Measurements from ENCODE around the gene TFAP2C.

TFAP2C gene

DNA sequence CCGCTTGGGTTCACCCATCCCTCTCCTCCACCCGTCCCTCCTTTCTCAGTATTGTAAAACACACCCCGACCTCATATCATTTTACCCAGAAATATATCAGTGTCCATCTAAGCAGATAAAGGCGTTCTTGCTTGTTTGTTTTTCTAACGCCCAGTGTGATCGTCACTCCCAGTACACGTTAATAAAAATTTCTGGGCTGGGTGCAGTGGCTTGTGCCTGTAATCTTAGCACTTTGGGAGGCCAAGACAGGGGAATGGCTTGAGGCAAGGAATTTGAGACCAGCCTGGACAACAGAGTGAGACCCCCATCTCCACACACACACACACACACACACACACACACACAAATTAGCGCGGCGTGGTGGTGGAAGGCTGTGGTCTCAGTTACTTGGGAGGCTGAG lies 24.4 kb upstream of the TFAP2C start:
- TF ChIP-seq, protein P1, sequence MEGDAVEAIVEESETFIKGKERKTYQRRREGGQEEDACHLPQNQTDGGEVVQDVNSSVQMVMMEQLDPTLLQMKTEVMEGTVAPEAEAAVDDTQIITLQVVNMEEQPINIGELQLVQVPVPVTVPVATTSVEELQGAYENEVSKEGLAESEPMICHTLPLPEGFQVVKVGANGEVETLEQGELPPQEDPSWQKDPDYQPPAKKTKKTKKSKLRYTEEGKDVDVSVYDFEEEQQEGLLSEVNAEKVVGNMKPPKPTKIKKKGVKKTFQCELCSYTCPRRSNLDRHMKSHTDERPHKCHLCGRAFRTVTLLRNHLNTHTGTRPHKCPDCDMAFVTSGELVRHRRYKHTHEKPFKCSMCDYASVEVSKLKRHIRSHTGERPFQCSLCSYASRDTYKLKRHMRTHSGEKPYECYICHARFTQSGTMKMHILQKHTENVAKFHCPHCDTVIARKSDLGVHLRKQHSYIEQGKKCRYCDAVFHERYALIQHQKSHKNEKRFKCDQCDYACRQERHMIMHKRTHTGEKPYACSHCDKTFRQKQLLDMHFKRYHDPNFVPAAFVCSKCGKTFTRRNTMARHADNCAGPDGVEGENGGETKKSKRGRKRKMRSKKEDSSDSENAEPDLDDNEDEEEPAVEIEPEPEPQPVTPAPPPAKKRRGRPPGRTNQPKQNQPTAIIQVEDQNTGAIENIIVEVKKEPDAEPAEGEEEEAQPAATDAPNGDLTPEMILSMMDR (IDR thresholded peaks at IDR 0.05; ENCODE audit: borderline replicate concordance, extremely low read depth, low read length, poor library complexity, severe bottlenecking), result no peak
- no peak for TF ChIP-seq EZH2 (IDR thresholded peaks at IDR 0.05; ENCODE audit: borderline replicate concordance, low read depth, low read length, severe bottlenecking)
- H2AFZ ChIP-seq (ENCODE audit: low read depth, low read length), result no peak overlapping the region
- no peaks in the 10 kb centered on the region for H3K79me2 ChIP-seq (ENCODE audit: insufficient read depth, low read length)
- H3K4me3 ChIP-seq (ENCODE audit: low read depth in 1 of 2, low read length in 2 of 2), result no peak overlapping the region
- no peaks in the 10 kb centered on the region for H4K20me1 ChIP-seq (ENCODE audit: insufficient read depth, low read length)
- no peak overlapping the region for H3K27ac ChIP-seq (ENCODE audit: low read length)
- H3K4me1 ChIP-seq (ENCODE audit: insufficient read depth, low read length), result no peaks in the 10 kb centered on the region
- no peak overlapping the region for H3K9ac ChIP-seq (ENCODE audit: low read depth, low read length)
- H3K9me3 ChIP-seq (ENCODE audit: insufficient read depth, low read length, severe bottlenecking), result no peaks in the 10 kb centered on the region
- no peak for ATAC-seq (ENCODE audit: insufficient read depth, low read depth)
- H3K27me3 ChIP-seq (ENCODE audit: insufficient read depth, low read length, poor library complexity), result no peaks in the 10 kb centered on the region
- no peaks in the 10 kb centered on the region for H3K36me3 ChIP-seq (ENCODE audit: insufficient read depth, low read length)
- DNase-seq, result no peak
- H3K4me2 ChIP-seq (ENCODE audit: insufficient read depth, low read length), result no peak overlapping the region

DNA sequence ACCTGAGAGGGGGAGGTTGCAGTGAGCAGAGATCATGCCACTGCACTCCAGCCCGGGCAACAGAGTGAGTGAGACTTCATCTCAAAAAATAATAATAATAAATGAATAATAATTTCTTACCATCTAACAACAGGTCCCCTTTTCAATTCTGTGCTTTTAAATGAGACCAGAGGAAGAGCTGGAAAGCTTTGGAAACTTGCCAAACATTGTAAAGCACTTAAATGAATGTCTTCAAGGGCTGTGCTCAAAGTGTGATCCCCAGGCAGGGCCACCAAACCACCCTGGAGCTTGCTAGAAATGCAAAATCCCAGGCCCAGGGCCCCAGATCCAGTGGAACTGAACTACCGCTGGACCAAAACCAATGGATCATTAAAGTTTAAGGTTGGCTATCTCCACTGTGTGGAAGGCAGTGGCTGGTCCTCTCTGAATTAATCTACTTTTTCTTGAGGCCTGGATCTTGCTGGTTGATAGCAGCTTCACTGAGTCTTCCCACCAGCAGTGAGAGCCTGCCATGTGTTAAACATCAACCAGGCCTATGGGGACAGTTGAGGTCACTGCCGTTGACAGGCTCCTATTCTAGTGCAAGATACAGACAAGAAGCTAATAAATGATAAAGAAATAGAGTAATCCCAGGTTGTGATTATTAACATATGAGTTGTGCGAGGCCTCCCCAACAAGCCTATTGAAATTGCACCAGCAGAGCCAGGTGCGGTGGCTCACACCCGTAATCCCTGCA lies 23.7 kb upstream of the TFAP2C start:
- no peak overlapping the region for H2AFZ ChIP-seq (ENCODE audit: low read depth, low read length)
- H3K27me3 ChIP-seq (ENCODE audit: insufficient read depth, low read length, poor library complexity), result no peaks in the 10 kb centered on the region
- H3K36me3 ChIP-seq (ENCODE audit: insufficient read depth, low read length), result no peaks in the 10 kb centered on the region
- H3K4me1 ChIP-seq (ENCODE audit: insufficient read depth, low read length), result no peaks in the 10 kb centered on the region
- no peak overlapping the region for H3K9ac ChIP-seq (ENCODE audit: low read depth, low read length)
- DNase-seq (no peak), ATAC-seq (ENCODE audit: insufficient read depth, low read depth) (no peak)
- no peak overlapping the region for H3K4me3 ChIP-seq (ENCODE audit: low read depth in 1 of 2, low read length in 2 of 2)
- no peaks in the 10 kb centered on the region for H3K9me3 ChIP-seq (ENCODE audit: insufficient read depth, low read length, severe bottlenecking)
- no peaks in the 10 kb centered on the region for H3K79me2 ChIP-seq (ENCODE audit: insufficient read depth, low read length)
- no peak overlapping the region for H3K4me2 ChIP-seq (ENCODE audit: insufficient read depth, low read length)
- H3K27ac ChIP-seq (ENCODE audit: low read length), result no peak overlapping the region
- H4K20me1 ChIP-seq (ENCODE audit: insufficient read depth, low read length), result no peaks in the 10 kb centered on the region
- TF ChIP-seq, protein P1 (IDR thresholded peaks at IDR 0.05; ENCODE audit: borderline replicate concordance, extremely low read depth, low read length, poor library complexity, severe bottlenecking), result no peak
- TF ChIP-seq EZH2 (IDR thresholded peaks at IDR 0.05; ENCODE audit: borderline replicate concordance, low read depth, low read length, severe bottlenecking), result no peak

DNA sequence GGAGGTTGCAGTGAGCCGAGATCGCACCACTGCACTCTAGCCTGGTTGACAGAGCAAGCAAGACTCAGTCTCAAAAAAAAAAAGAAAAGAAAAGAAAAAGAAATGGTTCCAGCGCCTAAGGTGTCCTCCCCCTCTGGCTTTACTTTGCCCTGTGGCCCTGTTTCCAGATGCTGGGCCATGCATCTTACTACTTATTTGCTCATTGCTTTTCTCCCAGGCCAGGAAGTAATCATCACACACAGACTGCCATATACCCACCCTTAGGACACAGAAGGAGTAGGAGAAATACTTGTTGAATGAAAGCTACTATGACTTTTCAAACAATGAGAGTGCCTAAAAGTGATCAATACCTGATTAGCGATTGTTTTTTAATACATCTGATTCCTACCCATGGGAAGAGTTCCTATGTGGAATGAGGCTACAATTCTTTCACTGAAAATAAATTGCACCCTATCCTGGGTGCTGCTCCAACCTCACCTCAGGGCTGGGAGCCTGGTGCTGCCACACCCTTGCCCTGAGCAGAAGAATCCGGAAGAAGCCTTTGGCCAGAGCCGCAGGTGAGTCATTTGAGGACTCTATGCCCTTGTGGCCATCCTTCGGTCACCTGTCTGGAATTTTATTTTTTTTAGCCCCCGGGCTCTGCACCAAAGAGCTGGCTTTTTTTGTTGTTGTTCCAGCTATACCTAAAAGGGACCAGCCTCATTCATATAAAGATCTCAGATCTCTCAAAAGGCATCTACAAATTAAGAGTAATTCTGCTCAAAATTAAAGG lies 22.7 kb upstream of the TFAP2C start:
- Histone ChIP-seq H3K27ac (ENCODE audit: low read length) (no peak overlapping the region), H3K9ac (ENCODE audit: low read depth, low read length) (no peak overlapping the region), H3K4me1 (ENCODE audit: insufficient read depth, low read length) (no peaks in the 10 kb centered on the region), H3K79me2 (ENCODE audit: insufficient read depth, low read length) (no peaks in the 10 kb centered on the region), H3K4me2 (ENCODE audit: insufficient read depth, low read length) (no peak overlapping the region), H3K36me3 (ENCODE audit: insufficient read depth, low read length) (no peaks in the 10 kb centered on the region), H3K4me3 (ENCODE audit: low read depth in 1 of 2, low read length in 2 of 2) (no peak overlapping the region), H3K27me3 (ENCODE audit: insufficient read depth, low read length, poor library complexity) (no peaks in the 10 kb centered on the region), H3K9me3 (ENCODE audit: insufficient read depth, low read length, severe bottlenecking) (no peaks in the 10 kb centered on the region), H4K20me1 (ENCODE audit: insufficient read depth, low read length) (no peaks in the 10 kb centered on the region), H2AFZ (ENCODE audit: low read depth, low read length) (no peak overlapping the region)
- no peak for TF ChIP-seq EZH2 (IDR thresholded peaks at IDR 0.05; ENCODE audit: borderline replicate concordance, low read depth, low read length, severe bottlenecking)
- TF ChIP-seq, protein P1 (IDR thresholded peaks at IDR 0.05; ENCODE audit: borderline replicate concordance, extremely low read depth, low read length, poor library complexity, severe bottlenecking), result no peak
- no peak for DNase-seq
- no peak for ATAC-seq (ENCODE audit: insufficient read depth, low read depth)

All from DND-41 (cell line).